Kidney capillary endothelial cell (primary cell): ENCODE results near the gene STUB1.

Source experiments
- DNase-seq: peaks from one replicate; pipeline ENCODE4 v3.0.0-alpha.2; 2018; ENCODE audit warnings: low spot score

Gene STUB1

DNA sequence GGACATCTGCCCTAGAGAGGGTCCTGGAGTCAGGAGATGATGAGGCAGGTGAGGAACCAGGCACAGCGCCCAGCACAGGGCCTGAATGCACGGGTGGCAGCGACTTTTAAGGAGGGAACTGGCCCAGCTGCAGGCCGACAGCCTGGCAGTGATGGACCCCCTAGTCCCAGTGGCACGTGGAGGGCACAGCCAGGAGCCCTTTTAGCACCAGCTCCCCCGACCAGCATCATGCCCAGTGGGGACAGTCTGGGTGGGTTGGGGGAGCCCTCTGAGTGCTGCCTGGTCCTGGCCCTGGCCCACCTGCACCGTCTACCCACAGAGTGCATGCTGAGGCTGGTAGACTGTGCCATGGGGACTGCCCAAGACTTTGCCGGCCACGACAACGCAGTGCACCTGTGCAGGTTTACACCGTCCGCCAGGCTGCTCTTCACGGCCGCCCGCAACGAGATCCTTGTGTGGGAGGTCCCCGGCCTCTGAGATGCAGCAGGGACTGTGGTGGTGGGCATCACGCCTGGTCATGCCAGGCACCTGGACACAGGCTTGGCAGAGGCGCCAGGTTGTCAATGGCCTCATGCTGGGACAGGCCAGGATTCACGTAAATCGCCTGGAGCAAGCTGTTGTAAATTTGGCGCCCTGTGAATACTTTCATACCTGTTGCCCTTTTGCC lies 13.0 kb upstream of the STUB1 start:
- DNase-seq = no peak

DNA sequence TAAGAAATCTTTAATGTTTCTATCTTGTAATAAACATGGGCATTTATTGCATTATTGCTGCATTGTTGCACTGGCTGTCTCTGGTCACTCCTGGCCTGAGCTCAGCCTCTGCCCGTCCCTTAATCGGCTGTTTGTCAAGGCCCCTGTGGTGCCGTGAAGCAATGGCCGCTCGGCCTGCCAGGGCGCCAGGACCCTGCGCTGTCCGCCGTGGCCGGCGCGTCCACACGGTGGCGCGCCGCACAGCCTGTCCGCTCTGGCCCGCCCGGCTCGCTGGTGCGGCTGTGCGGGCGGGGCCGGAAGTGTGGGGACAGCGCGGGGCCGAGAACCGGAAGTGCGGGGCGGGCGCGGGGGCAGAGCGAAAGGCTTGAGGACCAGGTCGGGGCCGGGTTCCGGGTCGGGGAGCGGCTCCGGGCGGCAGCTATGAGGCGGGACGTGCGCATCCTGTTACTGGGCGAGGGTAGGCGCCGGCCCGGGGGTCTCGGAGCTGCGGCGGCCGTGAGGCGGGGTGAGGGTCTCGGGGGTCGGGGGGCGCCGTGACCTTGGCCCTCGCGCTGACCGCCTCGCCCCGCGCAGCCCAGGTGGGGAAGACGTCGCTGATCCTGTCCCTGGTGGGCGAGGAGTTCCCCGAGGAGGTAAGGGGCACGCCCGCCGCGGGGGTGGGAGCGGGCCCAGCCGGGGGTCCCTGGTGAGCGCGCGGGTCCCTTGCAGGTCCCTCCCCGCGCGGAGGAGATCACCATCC lies 12.3 kb upstream of the STUB1 start, which contains the start of gene RHOT2:
RHOT2 (plus strand) TSS at position 353 of the 739 bp plus-strand sequence; CDS start at position 421, 68 bp downstream.
- peak; percentile 82 for DNase-seq

DNA sequence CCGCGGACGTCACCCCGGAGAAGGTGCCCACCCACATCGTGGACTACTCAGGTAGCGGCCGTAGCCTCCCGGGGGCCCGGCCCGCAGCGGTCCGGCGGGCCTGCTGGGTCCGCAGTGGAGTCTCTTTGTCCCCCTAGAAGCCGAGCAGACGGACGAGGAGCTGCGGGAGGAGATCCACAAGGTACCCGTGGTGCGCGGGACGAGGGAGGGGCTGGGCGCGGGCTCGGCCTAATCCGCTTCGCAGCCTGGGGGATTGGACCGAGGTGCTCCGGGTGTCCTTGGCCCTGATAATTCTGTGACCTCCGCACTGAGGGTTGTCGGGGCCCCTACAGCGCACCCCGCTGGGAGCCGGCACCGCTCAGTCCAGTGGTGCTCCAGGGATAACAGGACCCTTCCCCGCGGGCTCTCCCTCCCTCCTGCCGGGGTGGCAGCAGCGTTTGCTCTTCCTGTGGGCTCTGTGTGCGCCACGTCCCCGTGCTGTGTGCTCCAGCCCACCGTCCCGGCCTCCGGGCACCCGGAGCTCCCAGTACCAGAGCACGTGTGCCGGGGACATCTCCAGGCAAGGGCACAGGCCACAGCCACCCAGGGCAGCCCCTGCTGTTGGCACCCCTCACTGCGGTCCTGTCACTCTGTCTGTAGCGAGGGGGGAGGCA lies 11.6 kb upstream of the STUB1 start:
- no peak for DNase-seq

DNA sequence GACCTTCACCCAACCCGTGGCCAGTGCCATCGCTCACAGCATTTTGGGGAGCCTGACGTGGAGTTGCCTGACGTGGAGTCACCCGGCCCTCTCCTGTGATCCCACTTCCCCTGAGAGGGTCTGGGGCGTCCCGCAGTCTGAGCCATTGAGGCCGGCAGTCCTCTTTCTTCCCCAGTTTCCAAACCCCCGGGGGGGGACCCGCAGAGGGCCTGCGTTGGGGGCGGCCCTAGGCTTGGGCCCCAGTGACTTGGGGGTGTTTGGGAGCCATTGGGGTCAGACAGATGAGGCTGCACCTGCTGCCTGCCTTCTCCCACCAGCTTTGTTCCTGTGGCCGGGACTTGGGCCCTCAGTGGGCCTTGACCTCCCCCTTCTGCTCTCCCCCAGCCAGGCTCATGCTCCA lies 10.5 kb upstream of the STUB1 start:
- no peak for DNase-seq

DNA sequence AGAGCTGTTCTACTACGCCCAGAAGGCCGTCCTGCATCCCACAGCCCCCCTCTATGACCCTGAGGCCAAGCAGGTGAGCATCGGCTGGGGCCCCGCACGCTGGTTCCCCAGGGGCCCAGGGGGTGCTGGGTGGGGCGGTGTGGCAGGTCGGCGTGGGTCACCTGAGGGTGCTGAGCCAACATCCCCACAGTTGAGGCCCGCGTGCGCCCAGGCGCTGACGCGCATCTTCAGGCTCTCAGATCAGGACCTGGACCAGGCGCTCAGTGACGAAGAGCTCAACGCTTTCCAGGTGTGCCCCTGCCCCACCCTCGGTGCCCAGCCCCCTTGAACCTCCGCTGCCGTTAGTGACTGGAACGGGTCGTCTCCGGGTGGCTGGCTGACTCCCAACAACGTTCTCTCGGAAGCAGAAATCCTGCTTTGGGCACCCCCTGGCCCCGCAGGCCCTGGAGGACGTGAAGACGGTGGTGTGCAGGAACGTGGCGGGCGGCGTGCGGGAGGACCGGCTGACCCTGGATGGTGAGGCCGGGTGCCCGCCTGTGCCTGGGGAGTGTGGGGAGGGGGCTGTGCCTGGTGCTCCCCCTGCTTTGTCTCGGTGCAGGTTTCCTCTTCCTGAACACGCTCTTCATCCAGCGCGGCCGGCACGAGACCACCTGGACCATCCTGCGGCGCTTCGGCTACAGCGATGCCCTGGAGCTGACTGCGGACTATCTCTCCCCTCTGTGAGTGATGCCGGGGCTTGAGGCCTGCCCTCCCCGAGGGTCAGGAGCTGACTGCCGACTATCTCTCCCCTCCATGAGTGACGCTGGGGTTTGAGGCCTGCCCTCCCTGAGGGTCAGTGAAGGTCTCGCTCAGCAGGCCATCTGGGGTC lies 9.5 kb upstream of the STUB1 start:
- DNase-seq = no peak

DNA sequence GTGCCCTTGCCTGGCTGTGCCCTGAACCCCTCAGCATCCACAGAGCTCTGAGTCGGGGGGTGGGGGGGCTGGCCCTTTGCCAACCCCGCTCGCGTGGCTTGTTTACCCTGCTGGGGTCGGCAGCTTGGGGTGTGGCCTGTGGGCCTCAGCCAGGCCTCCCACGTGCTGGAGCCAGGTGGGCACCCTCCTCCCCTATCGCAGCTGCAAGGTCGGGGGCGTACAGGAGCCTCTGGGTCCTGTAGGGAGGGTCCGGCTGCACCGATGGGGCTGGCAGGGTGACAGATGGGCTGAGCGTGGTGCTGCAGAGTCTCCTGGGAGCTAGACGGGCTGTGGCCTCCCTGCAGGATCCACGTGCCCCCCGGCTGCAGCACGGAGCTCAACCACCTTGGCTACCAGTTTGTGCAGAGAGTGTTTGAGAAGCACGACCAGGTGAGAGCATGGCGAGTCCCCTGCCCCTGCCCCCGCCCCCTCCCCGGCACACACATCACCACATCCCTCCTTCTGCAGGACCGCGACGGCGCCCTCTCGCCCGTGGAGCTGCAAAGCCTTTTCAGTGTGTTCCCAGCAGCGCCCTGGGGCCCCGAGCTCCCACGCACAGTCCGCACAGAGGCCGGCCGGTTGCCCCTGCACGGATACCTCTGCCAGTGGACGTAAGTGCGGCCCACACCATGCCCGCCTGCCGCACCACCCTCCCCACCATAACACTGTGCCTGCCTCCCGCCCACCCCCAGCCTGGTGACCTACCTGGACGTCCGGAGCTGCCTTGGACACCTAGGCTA lies 8.7 kb upstream of the STUB1 start:
- no peak for DNase-seq

DNA sequence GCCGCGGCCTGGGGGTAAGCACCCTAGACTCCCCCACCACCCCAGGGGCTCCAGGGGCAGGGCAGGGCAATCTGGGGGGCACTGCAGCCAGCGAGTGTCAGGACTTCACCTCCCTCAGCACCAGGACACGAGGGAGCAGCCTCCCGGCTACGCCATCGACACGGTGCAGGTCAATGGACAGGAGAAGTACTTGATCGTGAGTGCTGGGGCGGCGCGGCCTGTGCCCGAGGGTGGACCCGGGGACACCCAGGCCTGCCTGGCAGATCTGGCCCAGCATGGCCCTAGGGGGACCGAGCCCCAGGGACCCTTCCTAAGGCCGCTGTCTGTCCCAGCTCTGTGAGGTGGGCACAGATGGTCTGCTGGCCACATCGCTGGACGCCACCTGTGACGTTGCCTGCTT lies 7.8 kb upstream of the STUB1 start:
- DNase-seq = no peak

DNA sequence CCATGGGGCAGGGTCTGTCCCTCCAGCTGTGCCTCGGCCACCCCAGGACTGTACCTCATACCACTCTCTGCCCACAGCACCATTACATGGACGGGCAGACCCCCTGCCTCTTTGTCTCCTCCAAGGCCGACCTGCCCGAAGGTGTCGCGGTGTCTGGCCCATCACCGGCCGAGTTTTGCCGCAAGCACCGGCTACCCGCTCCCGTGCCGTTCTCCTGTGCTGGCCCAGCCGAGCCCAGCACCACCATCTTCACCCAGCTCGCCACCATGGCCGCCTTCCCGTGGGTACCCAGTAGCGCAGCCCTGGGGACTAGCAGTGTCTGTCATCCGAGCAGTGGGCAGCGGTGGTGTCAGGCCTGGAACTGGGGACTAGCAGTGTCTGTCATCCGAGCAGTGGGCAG lies 7.4 kb upstream of the STUB1 start:
- DNase-seq = no peak

DNA sequence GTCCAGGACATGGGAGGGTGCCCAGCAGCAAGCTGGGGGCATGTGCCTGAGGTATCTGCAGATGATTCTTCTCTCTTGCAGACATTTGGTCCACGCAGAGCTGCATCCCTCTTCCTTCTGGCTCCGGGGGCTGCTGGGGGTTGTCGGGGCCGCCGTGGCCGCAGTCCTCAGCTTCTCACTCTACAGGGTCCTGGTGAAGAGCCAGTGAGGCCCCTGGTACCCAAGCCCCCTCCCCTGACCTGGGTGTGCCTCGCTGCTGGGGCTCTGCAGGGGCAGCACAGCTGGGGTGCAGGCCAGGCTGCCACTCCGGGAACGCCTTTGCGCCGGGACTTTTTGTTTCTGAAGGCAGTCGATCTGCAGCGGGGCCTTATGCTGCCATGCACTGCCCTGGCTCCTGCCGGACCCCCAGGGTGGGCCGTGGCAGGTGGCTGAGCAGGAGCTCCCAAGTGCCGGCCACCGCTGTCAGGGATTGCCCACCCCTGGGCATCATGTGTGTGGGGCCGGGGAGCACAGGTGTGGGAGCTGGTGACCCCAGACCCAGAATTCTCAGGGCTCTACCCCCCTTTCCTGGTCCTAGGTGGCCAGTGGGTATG lies 6.7 kb upstream of the STUB1 start:
- DNase-seq = no peak

DNA sequence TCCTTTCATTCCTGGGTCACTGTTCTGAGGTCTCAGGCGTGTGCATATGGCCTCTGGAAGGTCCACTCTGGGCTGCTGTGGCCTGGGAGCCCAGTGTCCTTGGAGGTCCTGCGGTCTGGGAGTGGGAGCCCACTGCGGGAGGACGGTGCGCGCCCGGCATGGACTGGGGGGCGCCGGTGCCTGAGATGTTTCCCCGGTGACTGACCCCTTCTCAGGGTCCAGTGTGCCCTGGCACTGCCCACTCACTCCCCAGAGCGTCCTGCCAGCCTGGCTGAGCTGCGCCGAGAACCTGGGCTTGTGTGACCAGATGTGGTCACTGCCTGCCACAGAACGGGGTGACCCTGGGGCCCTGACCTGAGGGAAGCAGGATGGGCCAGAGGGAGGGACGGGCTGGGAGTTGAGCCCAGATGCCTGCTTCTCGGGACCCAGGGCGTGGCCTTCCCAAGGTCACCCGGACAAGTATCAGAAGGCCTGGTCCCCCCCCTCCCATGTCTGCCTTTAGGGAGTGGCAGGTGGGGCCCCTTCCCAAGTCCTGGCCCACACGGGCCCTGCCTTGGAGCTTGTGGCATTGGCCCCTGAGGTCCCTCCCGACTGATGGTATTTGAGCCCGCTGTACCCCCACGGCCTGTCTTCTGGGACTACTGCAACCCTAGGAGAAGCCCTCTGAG lies 5.9 kb upstream of the STUB1 start:
- DNase-seq = no peak

DNA sequence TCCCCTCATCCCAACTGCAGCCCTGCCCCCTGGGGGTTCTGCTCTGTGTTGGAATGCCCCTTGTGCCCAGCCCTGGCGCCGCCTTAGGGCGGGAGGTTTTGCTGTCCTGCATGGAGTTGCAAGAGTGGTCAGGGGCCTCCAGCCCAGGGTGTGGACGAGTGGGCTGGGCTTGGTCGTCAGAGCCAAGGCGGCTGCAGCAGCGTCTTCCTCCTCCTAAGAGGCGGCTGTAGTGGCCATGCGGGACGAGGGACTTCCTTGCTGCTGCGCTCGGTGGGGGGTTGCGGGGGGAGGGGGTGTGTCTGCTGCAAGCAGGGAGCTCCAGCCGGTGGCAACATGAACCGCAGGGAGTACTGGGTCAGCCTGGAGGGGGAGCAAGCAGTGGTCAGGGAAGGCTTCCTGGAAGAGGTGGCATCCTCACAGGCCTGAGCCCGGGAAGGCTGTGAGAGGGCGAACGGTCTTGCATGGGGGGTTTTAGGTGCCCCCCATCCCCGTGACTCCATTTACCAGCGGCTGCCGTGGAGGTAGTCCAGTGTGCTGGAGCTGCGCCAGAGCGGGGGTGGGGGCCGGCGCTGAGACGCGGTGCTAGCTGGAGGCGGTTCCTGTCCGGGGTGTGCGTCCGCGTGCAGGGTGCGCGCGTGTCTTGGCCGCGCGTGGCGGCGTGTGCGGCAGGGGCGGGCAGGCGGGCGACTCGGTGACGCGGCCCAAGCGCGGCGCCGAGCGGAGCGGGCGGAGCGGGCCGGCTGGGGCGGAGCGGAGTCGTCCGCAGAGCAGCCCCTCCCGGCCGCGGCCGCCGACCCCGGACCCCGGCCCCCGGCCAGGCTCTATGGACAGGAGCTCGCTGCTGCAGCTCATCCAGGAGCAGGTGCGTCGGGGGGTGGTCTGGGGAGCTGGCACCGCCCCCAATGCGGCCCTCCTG lies 5.0 kb upstream of the STUB1 start, which contains the start of gene RHBDL1:
RHBDL1 (plus strand) TSS at position 704 of the 916 bp plus-strand sequence; CDS start at position 824, 120 bp downstream.
- no peak for DNase-seq

DNA sequence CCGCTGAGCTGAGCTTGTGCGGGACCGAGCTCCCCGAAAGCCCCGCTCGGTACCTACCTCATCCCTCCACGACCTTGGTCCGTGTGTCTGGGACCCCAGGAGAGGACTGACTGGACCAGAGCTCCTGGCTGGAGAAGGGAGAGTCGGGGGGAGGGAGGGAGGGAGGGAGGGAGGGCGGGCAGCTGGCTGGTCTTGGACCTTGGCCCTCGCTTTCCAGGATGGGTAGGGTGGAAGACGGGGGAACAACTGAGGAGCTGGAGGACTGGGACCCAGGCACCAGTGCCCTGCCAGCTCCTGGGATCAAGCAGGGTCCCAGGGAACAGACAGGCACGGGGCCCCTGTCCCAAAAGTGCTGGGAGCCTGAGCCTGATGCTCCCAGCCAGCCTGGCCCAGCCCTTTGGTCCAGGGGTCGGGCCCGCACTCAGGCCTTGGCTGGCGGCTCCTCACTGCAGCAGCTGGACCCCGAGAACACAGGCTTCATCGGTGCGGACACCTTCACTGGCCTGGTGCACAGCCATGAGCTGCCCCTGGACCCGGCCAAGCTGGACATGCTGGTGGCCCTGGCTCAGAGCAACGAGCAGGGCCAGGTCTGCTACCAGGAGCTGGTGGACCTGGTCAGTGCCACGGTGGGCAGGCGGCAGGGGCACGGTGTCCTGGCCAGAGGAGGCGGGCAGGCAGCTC lies 4.2 kb upstream of the STUB1 start:
- no peak for DNase-seq

DNA sequence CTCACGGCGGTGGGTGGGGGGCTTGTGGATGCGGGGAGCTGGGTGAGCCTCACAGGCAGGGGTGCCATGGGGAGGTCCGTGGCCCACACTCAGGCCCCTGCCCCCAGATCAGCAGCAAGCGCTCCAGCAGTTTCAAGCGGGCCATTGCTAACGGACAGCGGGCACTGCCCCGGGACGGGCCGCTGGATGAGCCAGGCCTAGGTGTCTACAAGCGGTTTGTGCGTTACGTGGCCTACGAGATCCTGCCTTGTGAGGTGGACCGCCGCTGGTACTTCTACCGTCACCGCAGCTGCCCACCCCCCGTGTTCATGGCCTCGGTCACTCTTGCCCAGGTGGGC lies 3.7 kb upstream of the STUB1 start:
- no peak for DNase-seq

DNA sequence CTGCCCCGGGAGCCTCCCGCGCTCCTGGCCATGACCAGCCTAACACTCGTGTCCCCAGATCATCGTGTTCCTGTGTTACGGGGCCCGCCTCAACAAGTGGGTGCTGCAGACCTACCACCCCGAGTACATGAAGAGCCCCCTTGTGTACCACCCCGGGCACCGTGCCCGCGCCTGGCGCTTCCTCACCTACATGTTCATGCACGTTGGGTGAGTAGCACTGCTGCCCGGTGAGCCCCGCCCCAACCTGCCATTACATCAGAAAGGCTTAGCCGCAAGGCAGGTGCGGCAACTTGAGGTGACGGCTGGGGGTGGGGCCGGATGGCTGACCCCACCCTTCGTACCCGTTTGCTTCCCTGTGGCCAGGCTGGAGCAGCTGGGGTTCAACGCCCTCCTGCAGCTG lies 3.3 kb upstream of the STUB1 start:
- no peak for DNase-seq

DNA sequence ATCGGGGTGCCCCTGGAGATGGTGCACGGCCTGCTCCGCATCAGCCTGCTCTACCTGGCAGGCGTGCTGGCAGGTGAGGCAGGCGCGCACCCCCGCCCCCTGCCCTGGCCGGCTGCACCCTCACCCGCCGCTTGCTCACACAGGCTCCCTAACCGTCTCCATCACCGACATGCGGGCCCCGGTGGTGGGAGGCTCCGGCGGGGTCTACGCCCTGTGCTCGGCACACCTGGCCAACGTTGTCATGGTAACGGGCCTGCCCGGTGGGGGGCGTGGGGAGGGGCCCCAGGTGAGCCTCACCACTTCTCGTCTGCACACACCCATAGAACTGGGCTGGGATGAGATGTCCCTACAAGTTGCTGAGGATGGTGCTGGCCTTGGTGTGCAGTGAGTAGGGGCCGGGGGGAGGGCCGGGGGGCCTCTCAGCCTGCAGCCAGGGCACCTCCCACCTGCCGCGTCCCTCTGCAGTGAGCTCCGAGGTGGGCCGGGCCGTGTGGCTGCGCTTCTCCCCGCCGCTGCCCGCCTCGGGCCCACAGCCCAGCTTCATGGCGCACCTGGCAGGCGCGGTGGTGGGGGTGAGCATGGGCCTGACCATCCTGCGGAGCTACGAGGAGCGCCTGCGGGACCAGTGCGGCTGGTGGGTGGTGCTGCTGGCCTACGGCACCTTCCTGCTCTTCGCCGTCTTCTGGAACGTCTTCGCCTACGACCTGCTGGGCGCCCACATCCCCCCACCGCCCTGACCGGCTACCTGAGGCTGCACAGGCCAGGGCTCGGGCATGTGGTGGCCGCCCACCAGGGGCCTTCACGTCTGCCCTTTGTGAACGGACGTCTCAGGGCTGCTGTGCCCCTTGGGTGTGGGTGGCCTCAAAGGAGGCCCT lies 2.7 kb upstream of the STUB1 start:
- DNase-seq = no peak

DNA sequence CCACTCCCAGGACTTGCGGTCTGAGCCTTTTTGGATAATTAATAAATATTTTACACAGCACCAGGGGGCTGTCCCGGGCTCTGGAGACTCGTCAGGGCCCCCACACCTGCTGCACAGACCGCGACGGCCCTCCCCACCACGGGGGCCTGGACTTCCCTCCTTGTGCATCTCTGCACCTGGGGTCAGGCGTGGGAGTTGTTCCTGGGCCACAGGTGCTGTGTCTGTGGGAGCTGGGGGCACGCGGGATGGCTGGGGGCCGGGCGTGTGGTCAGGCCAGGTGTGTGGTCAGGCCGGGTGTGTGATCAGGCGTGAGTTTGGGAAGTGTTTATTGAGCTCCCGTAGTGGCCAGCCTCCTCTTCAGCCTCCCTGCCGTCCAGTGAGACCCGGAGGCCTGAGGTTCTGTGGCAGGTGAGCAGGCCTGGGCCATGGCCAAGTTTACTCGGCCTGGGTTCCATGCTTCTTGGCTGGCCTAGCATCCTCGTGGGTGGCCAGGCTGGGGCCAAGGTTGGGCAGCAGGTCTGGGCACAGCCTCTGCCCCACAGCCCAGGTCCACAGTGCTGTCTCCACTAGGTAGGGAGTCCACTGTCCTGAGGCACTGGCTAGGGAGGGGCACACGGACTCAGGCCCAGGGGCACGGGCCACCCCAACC lies 1.9 kb upstream of the STUB1 start:
- no peak for DNase-seq
